ENCODE data around the gene CDYL.

CDYL gene

GRCh38 chr6:4817551-4817950 lies 41.3 kb downstream of the CDYL start:
- Histone ChIP-seq H3K4me2 (ENCODE audit: low read length) (no peak overlapping the region), H3K36me3 (ENCODE audit: insufficient read depth, low read length) (no peaks in the 10 kb centered on the region), H3K9me3 (ENCODE audit: low read length) (no peaks in the 10 kb centered on the region), H3K9me2 (ENCODE audit: low read depth, low read length) (no peaks in the 10 kb centered on the region), H3K27ac (ENCODE audit: low read depth, low read length, poor library complexity, severe bottlenecking) (no peak overlapping the region), H2AFZ (ENCODE audit: low read length) (no peak overlapping the region), H3K79me2 (ENCODE audit: insufficient read depth, low read length) (peaks cover 9% of the 10 kb centered on the region; the same call in 1 of the 2 replicates), H3K4me3 (ENCODE audit: low read depth, low read length, poor library complexity, severe bottlenecking) (no peak overlapping the region), H3F3A (ENCODE audit: insufficient read depth, low read length) (no peaks in the 10 kb centered on the region), H3K4me1 (ENCODE audit: insufficient read depth, low read length, severe bottlenecking) (no peaks in the 10 kb centered on the region), H3K27me3 (ENCODE audit: insufficient read depth, low read length) (no peaks in the 10 kb centered on the region), H4K20me1 (ENCODE audit: insufficient read depth, low read length) (no peaks in the 10 kb centered on the region; the same call in 1 of the 2 replicates), H3K9ac (ENCODE audit: low read length) (no peak overlapping the region)
- TF ChIP-seq EZH2 (IDR thresholded peaks at IDR 0.05; ENCODE audit: borderline replicate concordance, low read length), result no peak
- TF ChIP-seq CTCF (IDR thresholded peaks at IDR 0.05; ENCODE audit: low read length), result no peak

- Histone ChIP-seq H3K27me3 (ENCODE audit: insufficient read depth, low read length) (no peaks in the 10 kb centered on the region), H3K4me3 (ENCODE audit: low read depth, low read length, poor library complexity, severe bottlenecking) (no peak overlapping the region), H2AFZ (ENCODE audit: low read length) (no peak overlapping the region), H3K9ac (ENCODE audit: low read length) (no peak overlapping the region), H3F3A (ENCODE audit: insufficient read depth, low read length) (no peaks in the 10 kb centered on the region), H3K4me1 (ENCODE audit: insufficient read depth, low read length, severe bottlenecking) (no peaks in the 10 kb centered on the region), H3K4me2 (ENCODE audit: low read length) (no peak overlapping the region), H3K27ac (ENCODE audit: low read depth, low read length, poor library complexity, severe bottlenecking) (no peak overlapping the region), H4K20me1 (ENCODE audit: insufficient read depth, low read length) (no peaks in the 10 kb centered on the region; the same call in 1 of the 2 replicates), H3K9me3 (ENCODE audit: low read length) (no peaks in the 10 kb centered on the region), H3K79me2 (ENCODE audit: insufficient read depth, low read length) (peaks cover 6% of the 10 kb centered on the region; the same call in 1 of the 2 replicates), H3K36me3 (ENCODE audit: insufficient read depth, low read length) (no peaks in the 10 kb centered on the region), H3K9me2 (ENCODE audit: low read depth, low read length) (no peaks in the 10 kb centered on the region)
- TF ChIP-seq EZH2 (IDR thresholded peaks at IDR 0.05; ENCODE audit: borderline replicate concordance, low read length) (no peak), CTCF (IDR thresholded peaks at IDR 0.05; ENCODE audit: low read length) (no peak)
These were observed 42.2 kb downstream of the CDYL start for GRCh38 chr6:4818272-4818938.

- no peak for TF ChIP-seq EZH2 (IDR thresholded peaks at IDR 0.05; ENCODE audit: borderline replicate concordance, low read length)
These were observed 43.6 kb downstream of the CDYL start for GRCh38 chr6:4819706-4820283.

More at GRCh38 chr6:4819706-4820283, 43.6 kb downstream of the CDYL start:
- Histone ChIP-seq H3K9me2 (ENCODE audit: low read depth, low read length) (no peaks in the 10 kb centered on the region), H3K9ac (ENCODE audit: low read length) (no peak overlapping the region), H2AFZ (ENCODE audit: low read length) (no peak overlapping the region), H3K36me3 (ENCODE audit: insufficient read depth, low read length) (no peaks in the 10 kb centered on the region), H4K20me1 (ENCODE audit: insufficient read depth, low read length) (no peaks in the 10 kb centered on the region; the same call in 1 of the 2 replicates), H3F3A (ENCODE audit: insufficient read depth, low read length) (no peaks in the 10 kb centered on the region), H3K4me3 (ENCODE audit: low read depth, low read length, poor library complexity, severe bottlenecking) (no peak overlapping the region), H3K4me1 (ENCODE audit: insufficient read depth, low read length, severe bottlenecking) (no peaks in the 10 kb centered on the region), H3K4me2 (ENCODE audit: low read length) (no peak overlapping the region), H3K27ac (ENCODE audit: low read depth, low read length, poor library complexity, severe bottlenecking) (no peak overlapping the region), H3K79me2 (ENCODE audit: insufficient read depth, low read length) (peaks cover 6% of the 10 kb centered on the region; the same call in 1 of the 2 replicates), H3K27me3 (ENCODE audit: insufficient read depth, low read length) (no peaks in the 10 kb centered on the region), H3K9me3 (ENCODE audit: low read length) (no peaks in the 10 kb centered on the region)
